GM21737 (cell line): ENCODE results near the gene COMMD1.
"Not testable (repeated sequence)": the region's sequence is repeated elsewhere in the genome, so short reads cannot be mapped to it uniquely, and the experiment has no call there.

Source experiments
- ATAC-seq: cut with Tn5 transposase; IDR thresholded peaks from one replicate; pipeline ENCODE4 v1.9.1; 2021; ENCODE audit warnings: mild to moderate bottlenecking, moderate library complexity; ENCODE audit not compliant: unreplicated experiment

Gene COMMD1

DNA sequence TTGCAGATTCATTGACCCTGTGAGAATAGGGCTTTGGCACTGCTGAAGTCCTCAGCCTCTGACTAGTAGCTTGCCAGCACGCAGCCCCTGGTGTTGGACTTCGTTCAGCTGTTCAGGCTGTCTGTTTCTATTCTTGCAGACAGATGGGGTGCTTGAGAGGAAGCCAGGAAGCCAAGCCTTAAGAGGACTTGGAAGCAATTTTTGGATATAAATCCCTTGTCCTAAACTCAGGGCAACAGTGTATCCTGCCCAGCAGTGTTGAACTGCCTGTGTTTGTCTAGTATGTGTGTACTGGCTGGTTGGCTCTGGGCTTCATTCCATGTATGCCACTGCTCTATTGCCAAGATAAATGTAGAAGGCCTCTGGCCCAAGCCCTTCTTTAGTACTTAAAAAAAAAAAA is 108.6 kb downstream of the COMMD1 start:
- ATAC-seq: no peak

DNA sequence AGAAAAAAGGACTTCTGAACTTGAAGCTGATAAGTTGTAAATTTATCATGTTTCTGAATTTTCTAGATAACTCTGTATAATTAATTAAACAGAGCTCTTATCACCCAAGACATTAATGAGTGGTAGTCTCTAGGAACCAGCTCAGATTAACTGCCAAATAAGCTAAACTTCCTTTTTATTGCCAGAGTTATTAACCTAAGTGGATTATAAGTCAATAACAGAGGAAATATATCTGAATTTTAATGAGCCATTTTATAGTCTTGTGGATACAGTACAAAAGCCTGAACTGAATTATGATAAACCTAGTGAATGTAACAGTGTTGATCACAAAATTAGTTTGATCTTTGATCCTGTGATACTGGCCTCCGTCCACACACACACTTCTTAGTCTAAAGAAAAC is 111.5 kb downstream of the COMMD1 start:
- ATAC-seq: no peak

DNA sequence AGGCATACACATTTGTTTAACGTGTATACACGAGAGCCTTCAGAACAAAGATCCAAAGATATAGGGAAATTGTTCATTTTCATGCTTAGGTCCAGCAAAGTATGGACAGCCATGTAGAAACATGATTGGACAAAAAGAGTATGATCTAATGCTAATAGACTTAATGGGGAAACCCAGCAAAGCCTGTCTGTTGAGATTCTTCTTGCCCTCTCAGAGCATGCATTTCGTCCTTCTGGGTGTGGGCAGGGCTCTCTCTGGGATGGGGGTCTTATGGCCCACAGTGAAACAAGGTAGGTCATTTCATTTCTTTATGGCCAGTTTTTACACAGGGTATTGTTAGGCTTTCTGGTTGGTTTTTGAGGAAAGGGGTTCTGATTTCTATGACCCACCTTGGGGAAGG is 124.4 kb downstream of the COMMD1 start:
- ATAC-seq: no peak

DNA sequence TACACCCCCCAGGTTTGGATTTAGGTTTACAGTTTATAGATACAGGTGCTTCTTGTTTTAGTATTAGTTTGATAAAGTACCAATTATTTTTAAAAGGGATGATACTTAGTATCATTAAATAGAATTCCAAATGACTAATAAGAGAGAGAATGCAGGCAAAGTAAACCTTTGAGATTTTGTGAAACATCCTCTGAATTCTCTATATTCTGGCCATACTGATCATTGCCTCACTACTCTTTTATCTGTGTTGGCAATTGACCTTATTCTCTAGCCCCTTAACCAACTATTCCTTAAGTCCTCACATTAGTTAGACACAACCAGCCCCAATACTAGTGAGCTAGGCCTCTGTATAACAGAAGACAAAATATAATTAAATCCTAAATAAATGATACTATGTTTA is 125.4 kb downstream of the COMMD1 start:
- ATAC-seq: no peak

DNA sequence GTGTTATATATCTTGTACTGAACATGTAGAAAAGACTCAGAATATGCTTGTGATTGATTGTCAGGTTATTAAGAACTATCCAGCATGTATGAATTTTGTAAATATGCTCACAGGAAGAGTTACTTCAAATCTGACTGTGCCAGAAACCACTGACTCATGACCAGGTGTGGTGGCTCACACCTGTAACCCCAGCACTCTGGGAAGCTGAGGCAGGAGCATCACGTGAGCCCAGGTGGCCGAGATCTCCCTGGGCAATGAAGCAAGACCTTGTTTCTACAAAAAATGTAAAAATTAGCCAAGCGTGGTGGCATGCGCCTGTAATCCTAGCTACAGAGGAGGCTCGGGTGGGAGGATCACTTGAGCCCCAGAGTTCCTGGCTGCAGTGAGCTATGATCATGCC is 126.6 kb downstream of the COMMD1 start:
- ATAC-seq: no peak

DNA sequence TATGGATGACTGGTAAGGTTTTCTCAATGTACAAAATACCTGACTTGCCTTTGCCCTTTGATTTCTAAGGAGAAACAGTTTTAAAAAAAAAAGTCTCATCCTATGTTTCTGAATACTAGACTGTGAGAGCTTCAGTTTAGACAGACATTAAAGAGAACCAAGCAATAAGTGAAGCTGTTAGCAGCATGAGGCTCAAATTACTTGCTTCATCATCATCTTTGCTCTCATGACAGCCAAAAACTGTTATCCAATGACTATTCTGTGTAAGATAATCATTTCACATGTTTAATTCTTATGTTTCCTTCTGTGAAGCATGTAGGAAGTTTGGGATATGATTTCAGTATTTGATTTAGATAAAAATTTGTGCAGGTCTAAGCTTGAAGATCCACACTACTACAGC is 129.2 kb downstream of the COMMD1 start:
- no peak for ATAC-seq

DNA sequence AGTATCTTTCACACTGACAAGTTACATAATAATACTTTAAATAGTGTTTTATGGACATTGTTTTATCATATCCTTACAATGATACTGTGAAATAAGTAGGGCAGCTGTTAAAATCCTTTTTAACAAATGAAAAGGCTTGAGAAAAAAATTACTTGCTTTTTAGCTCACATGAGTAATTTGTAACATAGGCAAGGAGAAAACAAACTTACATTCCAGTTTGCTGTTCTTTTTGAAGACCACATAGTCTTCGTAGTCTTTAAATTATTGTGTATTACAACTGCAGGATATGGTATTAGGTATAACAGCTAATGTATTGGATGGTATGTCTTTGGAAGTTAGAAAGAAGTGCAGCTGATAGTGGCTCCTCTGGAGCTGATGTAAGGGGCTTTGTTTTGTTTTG is 130.8 kb downstream of the COMMD1 start:
- ATAC-seq: no peak

DNA sequence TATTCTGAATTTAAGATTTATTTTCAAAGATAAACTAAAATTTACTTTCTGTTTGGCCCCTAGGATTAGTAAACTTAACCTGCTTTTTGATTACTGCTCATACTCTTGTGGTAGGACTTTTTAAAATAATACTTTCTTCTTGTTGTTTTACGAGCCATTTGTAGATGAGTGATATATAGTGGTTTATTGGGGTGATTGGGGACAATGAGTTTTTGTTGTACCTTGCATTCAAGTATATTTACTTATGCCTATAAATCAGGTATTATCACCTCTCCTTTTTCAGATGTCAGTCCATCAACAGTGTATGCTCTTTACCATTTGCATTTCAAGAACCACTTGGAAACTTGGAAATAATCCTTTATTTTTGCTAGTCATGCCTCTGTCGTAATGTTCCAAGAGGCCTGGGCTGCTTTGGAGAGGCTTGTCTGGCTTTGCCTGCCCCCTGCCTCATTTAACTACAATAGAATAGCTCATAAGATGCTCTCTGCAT is 131.3 kb downstream of the COMMD1 start:
- no peak for ATAC-seq

DNA sequence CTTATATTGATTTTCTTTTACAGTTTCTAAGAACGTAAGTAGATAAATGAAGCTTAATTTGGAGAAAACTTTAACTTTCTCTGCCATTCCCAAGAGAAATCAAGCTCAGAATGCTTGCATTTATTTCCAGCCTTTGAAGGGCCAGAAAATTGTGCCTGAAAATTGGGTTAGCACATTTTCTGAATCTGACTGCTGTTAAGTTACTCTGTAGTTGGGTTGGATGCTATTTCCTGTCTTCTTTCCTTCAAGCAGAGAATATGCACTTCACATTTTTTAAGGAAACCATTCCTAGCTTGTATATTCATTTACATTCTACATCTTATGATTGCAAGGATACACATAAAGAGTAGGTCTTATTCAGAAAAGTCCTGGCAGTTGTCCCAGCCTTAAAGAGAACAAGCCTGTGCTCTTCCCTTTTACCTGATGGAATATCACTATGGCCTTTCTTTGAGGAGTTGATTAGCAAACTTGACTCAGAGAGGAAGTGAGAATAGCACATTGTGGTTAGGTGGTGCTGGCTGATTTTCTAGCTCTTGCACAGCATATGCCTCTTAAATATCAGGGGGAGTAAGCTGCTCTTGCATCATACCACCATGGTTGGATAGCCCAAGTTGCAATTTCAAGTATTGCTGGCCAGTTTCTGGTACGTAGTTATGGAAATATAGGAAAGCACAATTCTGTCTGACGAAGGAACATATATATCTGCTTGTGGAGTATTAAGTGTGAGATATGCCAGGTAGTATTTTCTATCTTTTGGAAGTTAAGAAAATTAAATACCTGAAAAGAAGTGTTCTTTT is 133.7 kb downstream of the COMMD1 start:
- ATAC-seq: peak; percentile 97

DNA sequence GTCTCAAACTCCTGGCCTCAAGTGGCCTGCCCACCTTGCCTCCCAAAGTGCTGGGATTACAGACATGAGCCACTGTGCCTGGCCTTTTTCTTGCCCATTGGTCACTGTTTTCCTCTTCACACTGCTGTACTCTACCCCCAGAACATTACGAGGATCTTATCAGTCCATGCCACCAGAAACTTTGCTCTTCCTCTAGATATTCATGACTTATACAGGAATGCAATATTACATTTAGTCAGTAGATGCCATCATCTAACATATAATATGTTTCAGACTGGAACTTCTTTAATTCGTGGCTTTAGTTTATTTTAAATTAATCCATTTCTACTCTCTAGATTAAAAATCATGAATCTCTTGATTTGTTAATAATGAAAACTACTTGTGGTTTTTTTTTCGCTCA is 135.5 kb downstream of the COMMD1 start:
- no peak for ATAC-seq

DNA sequence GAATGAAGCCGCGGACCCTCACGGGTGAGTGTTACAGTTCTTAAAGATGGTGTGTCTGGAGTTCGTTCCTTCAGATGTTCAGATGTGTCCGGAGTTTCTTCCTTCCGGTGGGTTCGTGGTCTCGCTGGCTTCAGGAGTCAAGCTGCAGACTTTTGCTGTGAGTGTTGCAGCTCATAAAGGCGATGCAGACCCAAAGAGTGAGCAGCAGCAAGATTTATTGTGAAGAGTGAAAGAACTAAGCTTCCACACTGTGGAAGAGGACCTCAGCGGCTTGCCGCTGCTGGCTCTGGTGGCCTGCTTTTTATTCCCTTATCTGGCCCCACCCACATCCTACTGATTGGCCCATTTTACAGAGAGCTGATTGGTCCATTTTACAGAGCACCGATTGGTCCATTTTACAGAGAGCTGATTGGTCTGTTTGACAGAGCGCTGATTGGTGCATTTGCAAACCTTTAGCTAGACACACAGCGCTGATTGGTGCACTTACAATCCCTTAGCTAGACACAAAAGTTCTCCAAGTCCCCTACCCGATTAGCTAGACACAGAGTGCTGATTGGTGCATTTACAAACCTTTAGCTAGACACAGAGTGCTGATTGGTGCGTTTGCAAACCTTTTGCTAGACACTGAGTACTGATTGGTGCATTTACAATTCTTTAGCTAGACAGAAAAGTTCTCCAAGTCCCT is 136.4 kb downstream of the COMMD1 start:
- not testable (repeated sequence) for ATAC-seq

DNA sequence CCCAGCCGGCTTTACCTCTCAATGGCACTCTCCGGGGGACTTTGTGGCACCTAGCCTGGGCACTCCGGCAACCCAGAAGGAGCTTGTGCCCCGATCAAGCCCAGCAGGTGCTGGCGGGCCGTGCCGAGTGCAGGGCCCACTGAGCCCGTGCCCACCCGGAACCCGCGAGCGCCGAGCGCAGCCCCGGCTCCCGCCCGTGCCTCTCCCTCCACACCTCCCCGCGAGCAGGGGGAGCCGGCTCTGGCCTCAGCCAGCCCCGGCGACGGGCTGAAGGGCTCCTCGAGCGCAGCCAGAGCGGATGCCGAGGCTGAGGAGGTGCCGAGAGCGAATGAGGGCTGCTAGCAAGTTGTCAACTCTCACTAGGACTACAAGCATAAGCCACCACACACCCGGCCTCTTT is 136.9 kb downstream of the COMMD1 start:
- ATAC-seq: no peak

DNA sequence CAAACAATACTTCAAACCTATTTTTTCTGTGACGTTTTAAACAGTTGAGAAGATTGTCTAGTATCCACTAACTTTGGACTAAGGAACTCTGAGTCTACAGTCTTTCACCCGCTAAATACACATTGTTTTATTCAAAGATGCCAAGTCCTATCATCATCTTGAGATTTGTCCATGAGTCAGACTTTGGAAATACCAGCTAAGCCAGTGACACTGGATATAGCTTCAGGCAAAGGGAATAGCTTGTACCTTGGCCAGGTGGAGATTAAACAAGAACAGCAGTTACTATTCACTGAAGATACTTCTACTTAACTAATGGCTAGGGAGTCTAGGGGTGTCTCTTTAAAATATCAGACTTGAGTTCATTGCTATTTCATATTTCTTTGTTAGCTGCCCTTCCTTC is 137.5 kb downstream of the COMMD1 start:
- no peak for ATAC-seq

DNA sequence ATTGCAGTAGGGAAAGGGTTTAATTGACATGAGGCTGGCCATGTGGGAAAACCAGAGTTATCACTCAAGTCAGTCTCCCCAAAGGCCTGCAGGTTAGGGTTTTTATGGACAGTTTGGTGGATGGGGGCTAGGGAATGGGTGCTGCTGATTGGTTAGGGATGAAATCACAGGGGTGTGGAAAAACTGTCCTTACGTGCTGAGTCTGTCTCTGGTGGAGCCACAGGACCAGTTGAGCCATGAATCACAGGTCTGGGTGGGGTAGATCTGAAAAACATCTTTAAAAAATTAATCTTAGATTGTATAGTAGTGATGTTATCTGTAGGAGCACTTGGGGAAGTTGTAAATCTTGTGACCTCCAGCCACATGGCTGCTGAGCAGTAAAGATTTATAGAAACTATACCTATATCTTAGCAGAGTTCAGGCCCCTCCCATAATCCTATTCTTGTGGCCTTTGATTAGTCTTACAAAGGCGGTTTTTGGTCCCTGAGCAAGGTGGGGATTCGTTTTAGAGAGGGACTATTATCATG is 139.6 kb downstream of the COMMD1 start:
- ATAC-seq: no peak

DNA sequence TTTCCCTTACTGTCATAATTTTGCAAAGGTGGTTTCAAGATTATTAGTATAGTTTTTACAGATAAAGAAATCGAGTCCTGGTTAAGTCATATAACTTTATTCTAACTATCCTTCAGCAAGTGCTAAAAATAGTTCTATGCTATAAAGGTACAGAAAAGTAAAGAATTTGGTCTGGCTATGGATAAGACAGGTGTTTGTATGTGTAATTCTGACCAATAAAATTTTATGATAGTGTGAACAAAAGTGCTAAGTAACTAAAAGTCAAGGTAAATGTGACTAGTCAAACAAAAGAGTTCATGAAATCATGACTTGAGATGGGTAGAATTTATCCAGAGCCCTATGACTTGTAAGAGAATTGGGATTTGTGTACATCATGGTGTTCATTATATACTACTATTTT is 140.7 kb downstream of the COMMD1 start:
- no peak for ATAC-seq

DNA sequence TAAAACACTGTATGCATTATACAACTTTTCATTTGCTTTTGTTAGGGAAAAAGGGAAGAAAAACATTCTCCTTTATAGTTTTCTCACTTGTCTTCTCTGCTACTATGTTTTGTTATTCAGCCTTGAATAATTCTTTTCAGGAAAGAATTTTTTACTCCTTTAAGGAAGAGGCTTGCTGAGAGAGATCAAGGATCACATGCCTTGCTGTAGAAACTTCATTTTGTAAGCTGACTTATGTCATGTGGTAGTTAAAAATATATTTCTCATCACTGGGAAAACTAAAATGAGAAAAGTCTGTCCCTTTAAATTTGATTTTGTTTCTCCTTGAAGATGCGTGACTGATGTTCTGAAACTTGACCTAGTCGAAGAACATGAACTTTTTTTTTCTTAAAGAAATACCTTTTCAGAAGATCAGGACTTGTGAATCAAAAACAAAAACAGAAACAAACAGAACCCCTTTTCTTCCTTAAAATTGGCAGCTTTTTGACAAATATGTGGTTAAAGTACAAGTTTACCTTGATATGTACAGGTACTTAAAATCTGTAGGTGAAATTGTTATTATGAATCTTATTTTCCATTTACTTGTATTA is 145.1 kb downstream of the COMMD1 start:
- ATAC-seq: no peak

DNA sequence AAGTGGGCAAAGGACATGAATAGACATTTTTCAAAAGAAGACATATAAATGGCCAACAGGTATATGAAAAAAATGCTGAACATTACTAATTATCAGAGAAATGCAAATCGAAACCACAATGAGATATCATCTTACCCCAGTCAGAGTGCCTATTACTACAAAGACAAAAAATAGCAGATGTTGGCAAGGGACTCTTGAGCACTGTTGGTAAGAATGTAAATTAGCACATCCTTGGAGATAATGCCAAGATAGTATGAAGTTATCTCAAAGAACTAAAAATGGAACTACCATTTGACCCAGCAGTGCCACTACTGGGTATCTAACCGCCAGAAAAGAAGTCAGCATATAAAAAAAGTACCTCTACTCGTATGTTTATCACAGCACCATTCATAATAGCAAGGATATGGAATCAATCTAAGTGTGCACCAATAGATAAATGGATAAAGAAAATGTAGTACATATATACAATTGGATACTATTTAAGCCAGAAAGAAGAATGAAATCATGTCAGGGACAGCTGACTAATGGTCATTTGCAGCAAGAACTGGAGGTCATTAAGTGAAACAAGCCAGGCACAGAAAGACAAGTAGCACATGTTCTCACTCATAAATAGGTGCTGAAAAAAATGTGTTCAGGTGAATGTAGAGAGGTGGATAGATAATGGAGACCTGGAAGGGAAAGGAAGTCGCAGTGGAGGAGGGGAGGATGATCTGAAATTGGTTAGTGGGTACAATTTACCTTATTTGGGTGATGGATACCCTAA is 148.7 kb downstream of the COMMD1 start:
- no peak for ATAC-seq

DNA sequence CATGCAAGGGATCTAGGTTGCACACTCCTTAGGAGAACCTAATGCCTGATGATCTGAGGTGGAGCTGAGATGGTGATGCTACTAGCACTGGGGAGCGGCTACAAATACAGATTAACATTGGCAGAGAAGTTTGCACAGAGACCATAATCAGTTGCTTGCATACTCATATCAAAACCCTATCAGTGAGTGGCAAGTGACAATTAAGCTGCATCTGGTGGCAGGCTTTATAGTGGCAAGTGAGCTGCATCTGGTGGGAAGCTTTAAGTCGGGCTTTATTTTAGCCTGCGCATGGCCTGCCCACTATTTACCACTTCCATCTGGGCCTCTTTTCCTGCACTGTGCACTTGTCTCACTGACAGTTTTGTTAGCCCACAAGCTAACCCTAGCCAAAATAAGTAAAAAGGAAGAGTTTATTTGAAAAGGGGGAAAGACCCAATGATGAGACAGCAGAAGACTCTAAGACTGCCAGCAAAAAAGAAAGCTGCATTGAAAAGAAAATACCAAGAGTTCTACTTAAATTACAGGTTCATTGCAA is 149.5 kb downstream of the COMMD1 start:
- ATAC-seq: no peak

DNA sequence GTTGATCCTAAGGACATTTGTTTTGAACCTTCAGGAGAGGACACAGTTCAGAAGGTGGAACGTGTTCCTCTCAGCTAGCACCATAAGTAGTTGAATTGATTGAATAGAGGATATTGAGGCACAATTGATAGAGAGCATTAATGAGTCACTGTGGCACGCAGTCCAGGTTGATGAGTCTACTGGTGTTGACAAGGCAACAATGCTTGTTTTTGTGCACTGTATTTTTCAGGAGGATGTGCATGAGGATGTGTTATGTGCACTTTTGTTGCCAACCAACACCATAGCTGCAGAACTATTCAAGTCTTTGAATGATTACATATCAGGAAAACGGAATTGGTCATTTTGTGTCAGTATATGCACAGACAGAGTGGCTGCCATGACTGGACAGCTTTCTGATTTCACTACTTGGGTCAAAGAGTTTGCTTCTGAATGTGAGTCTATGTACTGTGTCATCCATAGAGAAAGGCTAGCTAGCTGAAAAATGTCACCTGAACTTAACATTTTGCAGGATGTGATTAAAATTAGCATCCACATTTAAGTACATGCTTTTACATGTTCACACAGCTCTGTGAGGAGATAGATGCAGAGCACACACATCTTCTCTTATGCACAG is 150.4 kb downstream of the COMMD1 start:
- no peak for ATAC-seq

DNA sequence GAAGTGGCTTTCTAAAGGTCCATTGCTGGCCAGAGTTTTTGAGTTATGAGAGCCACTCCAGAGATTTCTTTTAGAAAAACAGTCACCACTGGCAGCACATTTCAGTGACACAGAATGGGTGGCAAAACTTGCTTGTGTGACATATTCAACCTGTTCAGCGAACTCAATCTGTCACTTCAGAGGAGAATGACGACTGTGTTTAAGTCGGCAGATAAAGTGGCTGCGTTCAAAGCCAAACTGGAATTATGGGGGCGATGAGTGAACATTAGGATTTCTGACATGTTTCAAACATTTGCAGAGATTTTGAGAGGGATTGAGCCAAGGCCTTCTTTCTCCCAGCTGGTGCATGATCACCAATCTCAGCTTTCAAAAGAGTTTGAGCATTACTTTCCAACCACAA is 150.9 kb downstream of the COMMD1 start:
- no peak for ATAC-seq
